Naive thymus-derived CD4-positive, alpha-beta T cell (primary cell): Measurements from ENCODE around the gene ANP32B. TPM values are rescaled to one million over a fixed set of nuclear protein-coding genes. Genes with fewer than 3 reads are reported as not detected.

Experiments
- ATAC-seq: fragments of 150-1000 bp; cut with Tn5 transposase; 2 replicates; pipeline ENCODE4 v1.10.0; 2021; ENCODE audit warnings: mild to moderate bottlenecking, moderate library complexity
- CTCF ChIA-PET: fragments of 350-600 bp; sonication (Branson Sonifier 250); formaldehyde crosslinking; loops from one replicate; lab custom pipeline; 2021; ENCODE audit warnings: antibody characterized with exemption; lab: Charles Lee
- POLR2A ChIA-PET: fragments of 350-600 bp; sonication (Branson Sonifier 250); formaldehyde crosslinking; loops from one replicate; lab custom pipeline; 2021; ENCODE audit warnings: antibody characterized with exemption, inconsistent platforms; lab: Charles Lee
- DNase-seq, 9 donors: peaks; one replicate each; pipeline versions ENCODE4 v3.0.0 to v3.0.0-alpha.2; 2020 to 2022; ENCODE audit warnings: mixed read lengths in 1 of 9
- H3K27ac ChIP-seq: one replicate; pipeline ENCODE4 v1.7.0; 2013; ENCODE audit warnings: mild to moderate bottlenecking, low read depth, low read length, moderate library complexity
- H3K27me3 ChIP-seq, 2 donors: one replicate each; pipeline ENCODE4 v1.7.0; 2013; ENCODE audit warnings: low read length in 2 of 2, mild to moderate bottlenecking in 2 of 2, moderate library complexity in 2 of 2; ENCODE audit not compliant: control insufficient read depth in 2 of 2, insufficient read depth in 2 of 2
- H3K36me3 ChIP-seq, 3 experiments: 1 replicate in 2 of 3; 2 replicates in 1 of 3; pipeline ENCODE4 v1.7.0; 2013; ENCODE audit warnings: low read length in 3 of 3, mild to moderate bottlenecking in 3 of 3, moderate library complexity in 1 of 3; ENCODE audit not compliant: insufficient read depth in 3 of 3, control insufficient read depth in 2 of 3
- H3K4me1 ChIP-seq, 2 donors: one replicate each; pipeline ENCODE4 v1.7.0; 2013; ENCODE audit warnings: low read length in 2 of 2, mild to moderate bottlenecking in 2 of 2, moderate library complexity in 1 of 2; ENCODE audit not compliant: control insufficient read depth in 2 of 2, insufficient read depth in 2 of 2
- H3K4me3 ChIP-seq: 2 replicates; pipeline ENCODE4 v1.7.0; 2013; ENCODE audit warnings: mild to moderate bottlenecking, low read length
- H3K9me3 ChIP-seq, 3 experiments: 1 replicate in 2 of 3; 2 replicates in 1 of 3; pipeline ENCODE4 v1.7.0; 2013; ENCODE audit warnings: low read length in 3 of 3; ENCODE audit not compliant: control insufficient read depth in 2 of 3
- H3K27ac Mint-ChIP-seq, 9 donors: one replicate each; pipeline ENCODE4 v1.8.0; 2020 to 2022; ENCODE audit warnings: mixed read lengths in 9 of 9, mild to moderate bottlenecking in 8 of 9, moderate library complexity in 5 of 9, inconsistent platforms in 2 of 9
- H3K27me3 Mint-ChIP-seq, 5 donors: one replicate each; pipeline ENCODE4 v1.8.0; 2021 to 2022; ENCODE audit warnings: mixed read lengths in 5 of 5, mild to moderate bottlenecking in 1 of 5
- H3K36me3 Mint-ChIP-seq, 5 donors: one replicate each; pipeline ENCODE4 v1.8.0; 2020 to 2022; ENCODE audit warnings: mixed read lengths in 5 of 5, mild to moderate bottlenecking in 3 of 5, inconsistent platforms in 1 of 5
- H3K4me1 Mint-ChIP-seq, 7 donors: one replicate each; pipeline ENCODE4 v1.8.0; 2020 to 2022; ENCODE audit warnings: mixed read lengths in 7 of 7, mild to moderate bottlenecking in 3 of 7, inconsistent platforms in 1 of 7
- H3K4me3 Mint-ChIP-seq, 10 donors: one replicate each; pipeline ENCODE4 v1.8.0; 2020 to 2022; ENCODE audit warnings: mild to moderate bottlenecking in 10 of 10, mixed read lengths in 10 of 10, moderate library complexity in 6 of 10, inconsistent platforms in 2 of 10
- H3K9me3 Mint-ChIP-seq, 11 donors: one replicate each; pipeline ENCODE4 v1.8.0; 2020 to 2022; ENCODE audit warnings: mixed read lengths in 11 of 11, mild to moderate bottlenecking in 4 of 11, inconsistent platforms in 1 of 11, moderate library complexity in 1 of 11
- intact Hi-C, 2 donors: fragments of 100-400 bp; cut with micrococcal nuclease; formaldehyde crosslinking; loops; one replicate each; pipeline ENCODE4 v1.15.1; 2023
- polyA plus RNA-seq, 2 donors: library from polyadenylated mRNA; unstranded; fragments of 300-500 nt; fragmentation: Illumina TruSeq; gene quantifications; one replicate each; pipeline ENCODE4 v1.2.3, GENCODE V29; 2021
- total RNA-seq, 6 experiments: library from RNA in 5 of 6; stranded (reverse) in 5 of 6; gene quantifications; 1 replicate in 5 of 6; 2 replicates in 1 of 6; pipeline ENCODE4 v1.2.3 and lab custom pipeline; 2021 to 2026

The ANP32B gene
- total RNA-seq (100 to 1,000 TPM; 143 to 267 (median 186) TPM), polyA plus RNA-seq (100 to 1,000 TPM; 108 to 123 TPM), total RNA-seq (lab: John Stamatoyannopoulos, UW) (21.9 reads per million, percentile 52 among the genes with 10 or more reads in this experiment)

DNA sequence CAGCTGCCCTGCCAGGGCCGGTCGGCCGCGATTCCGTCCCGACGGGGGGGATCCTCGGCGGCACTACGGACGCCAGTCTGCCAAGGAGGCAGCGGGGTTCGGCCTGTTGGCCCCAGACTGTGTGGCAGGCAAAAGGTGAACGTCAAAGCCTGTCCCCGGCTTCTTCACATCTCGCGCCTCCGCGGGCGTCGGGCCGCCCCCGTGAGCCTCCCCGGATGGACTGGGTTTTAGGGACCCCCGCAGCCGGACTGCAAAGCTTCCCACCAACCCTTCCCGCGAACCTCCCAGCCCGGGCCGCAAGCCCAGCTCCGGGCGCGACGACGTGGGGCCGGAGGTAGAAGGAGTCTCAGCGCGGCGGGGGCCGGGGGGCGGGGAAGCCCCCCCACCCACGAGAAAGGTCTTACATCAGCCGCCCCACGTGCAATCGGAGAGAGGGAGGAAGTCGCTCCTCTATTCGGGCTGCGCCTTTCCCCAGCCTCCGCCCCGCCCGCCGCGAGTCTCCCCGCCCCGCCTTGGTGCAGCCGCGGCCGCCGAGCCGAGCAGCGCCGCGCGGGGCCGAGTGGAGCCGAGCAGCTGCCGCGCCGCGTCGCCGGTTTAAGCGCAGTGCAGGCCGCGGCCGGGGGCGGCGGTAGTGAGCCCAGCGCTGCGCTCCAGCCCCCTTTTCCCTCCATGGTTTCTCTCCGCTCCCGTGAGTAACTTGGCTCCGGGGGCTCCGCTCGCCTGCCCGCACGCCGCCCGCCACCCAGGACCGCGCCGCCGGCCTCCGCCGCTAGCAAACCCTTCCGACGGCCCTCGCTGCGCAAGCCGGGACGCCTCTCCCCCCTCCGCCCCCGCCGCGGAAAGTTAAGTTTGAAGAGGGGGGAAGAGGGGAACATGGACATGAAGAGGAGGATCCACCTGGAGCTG, at the start of gene ANP32B:
ANP32B (plus strand) TSS at position 659 of the 906 bp plus-strand sequence; CDS start at position 874, 215 bp downstream.
- Histone ChIP-seq H3K27ac (peak within 1 kb of the TSS; percentile 98), H3K4me3 (peak within 1 kb of the TSS; percentile 85), H3K9me3 (no peaks in the 10 kb centered on the region), H3K4me1 (peaks cover 30 to 51% of the 10 kb centered on the region in 2 donors), H3K27me3 (no peaks in the 10 kb centered on the region), H3K36me3 (peaks cover 0 to 4% (median 0%) of the 10 kb centered on the region in 3 experiments)
- peak; percentile 94 to 97 (median 96) for DNase-seq
- Mint-ChIP-seq H3K4me1 (peaks cover 48 to 70% (median 63%) of the 10 kb centered on the region in 7 donors), H3K36me3 (peaks cover 0 to 5% (median 0%) of the 10 kb centered on the region in 5 donors), H3K27me3 (no peaks in the 10 kb centered on the region), H3K4me3 (peak within 1 kb of the TSS; percentile 79 to 92 (median 86)), H3K27ac (peak within 1 kb of the TSS; percentile 25 to 94 (median 85)), H3K9me3 (no peaks in the 10 kb centered on the region)
- CTCF ChIA-PET: interaction anchor here (0.6 to 3.8 kb wide), 13 partner anchors 9 to 78 kb away, joined by 3 to 22 read pairs (median 4); partner anchors contain the start of gene TRMO
- POLR2A ChIA-PET: interaction anchor here (0.6 to 7.7 kb wide), 37 partner anchors 10 to 289 kb away, joined by 3 to 159 read pairs (median 4); partner anchors contain the start of genes HEMGN, NANS, TBC1D2 and TRMO
- intact Hi-C loops: loop anchor here (1.0 to 10.0 kb wide), 20 partner anchors 10 to 1842 kb away; partner anchors contain the start of genes TBC1D2 (in 2 of the 2), ANKS6 (in 1 of the 2), CORO2A (in 1 of the 2) and NANS (in 1 of the 2)
- ATAC-seq: peak; percentile 90

DNA sequence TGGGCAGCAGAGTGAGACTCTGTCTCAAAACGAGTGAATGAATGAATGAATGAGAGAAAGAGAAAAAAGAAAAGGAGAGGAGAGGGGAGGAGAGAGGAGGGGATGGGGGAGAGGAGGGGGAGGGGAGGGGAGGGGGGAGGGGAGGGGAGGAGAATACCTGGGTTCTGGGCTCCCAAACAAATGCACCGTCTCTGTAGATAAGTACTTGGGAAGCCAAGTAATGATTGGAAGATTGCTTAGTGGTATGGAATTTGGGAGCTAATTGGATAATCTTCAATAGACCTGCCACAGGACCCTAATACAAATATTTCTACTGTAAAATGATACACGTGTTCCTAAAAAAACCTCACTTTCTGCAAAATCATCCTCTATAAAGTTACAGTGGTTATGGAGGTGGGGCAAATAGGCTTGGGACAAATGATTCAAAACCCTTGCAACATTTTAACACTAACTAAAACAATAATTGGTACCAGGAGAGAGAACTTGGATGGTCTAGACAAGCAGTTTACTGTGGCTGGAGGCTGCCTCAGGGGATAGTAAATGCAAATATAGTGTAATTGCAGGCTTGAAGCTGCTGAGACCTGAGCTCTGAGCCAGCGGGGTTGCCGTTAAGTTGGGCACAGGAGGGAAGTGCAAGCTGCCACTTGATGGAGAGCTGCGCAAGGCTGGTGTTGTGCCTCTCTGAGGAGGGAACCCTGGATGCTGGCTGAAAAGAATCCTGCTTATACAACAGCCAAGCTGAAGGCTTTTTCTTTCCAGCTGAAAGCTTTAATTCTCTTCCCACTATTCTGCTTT, 48.6 kb upstream of the ANP32B start:
- POLR2A ChIA-PET: interaction anchor here (0.6 to 7.8 kb wide), 7 partner anchors 8 to 322 kb away, joined by 3 to 54 read pairs (median 3); partner anchors contain the start of genes ANP32B and TRMO
- peak overlapping the region in 6 of 10 donors; percentile 13 to 58 (median 36) for H3K4me3 Mint-ChIP-seq
- no peak for ATAC-seq

GRCh38 chr9:97935276-97935675, 47.9 kb upstream of the ANP32B start:
- ChIA-PET CTCF (interaction anchor here (0.6 to 2.8 kb wide), 8 partner anchors 9 to 383 kb away, joined by 3 to 11 read pairs (median 3); partner anchors contain the start of gene TRMO), POLR2A (interaction anchor here (0.6 to 7.8 kb wide), 5 partner anchors 9 to 321 kb away, joined by 3 to 54 read pairs (median 4); partner anchors contain the start of genes ANP32B and TRMO)
- Mint-ChIP-seq H3K9me3 (no peaks in the 10 kb centered on the region), H3K4me1 (peaks cover 32 to 92% (median 84%) of the 10 kb centered on the region in 7 donors), H3K36me3 (peaks cover 0 to 3% (median 0%) of the 10 kb centered on the region in 5 donors), H3K4me3 (peak overlapping the region in 4 of 10 donors; percentile 16 to 58 (median 36)), H3K27me3 (no peaks in the 10 kb centered on the region), H3K27ac (peak overlapping the region in 5 of 9 donors; percentile 45 to 82 (median 68))
- Histone ChIP-seq H3K4me1 (peaks cover 35 to 69% of the 10 kb centered on the region in 2 donors), H3K4me3 (no peak overlapping the region), H3K36me3 (no peaks in the 10 kb centered on the region), H3K9me3 (no peaks in the 10 kb centered on the region), H3K27ac (no peak overlapping the region), H3K27me3 (no peaks in the 10 kb centered on the region)
- intact Hi-C loops: no loop called here
- DNase-seq: no peak
- no peak for ATAC-seq

More for the DNA sequence above, 48.6 kb upstream of the ANP32B start:
- Mint-ChIP-seq H3K27me3 (no peaks in the 10 kb centered on the region), H3K9me3 (no peaks in the 10 kb centered on the region), H3K27ac (peak overlapping the region in 6 of 9 donors; percentile 54 to 86 (median 75)), H3K36me3 (peaks cover 0 to 3% (median 0%) of the 10 kb centered on the region in 5 donors), H3K4me1 (peaks cover 39 to 100% (median 91%) of the 10 kb centered on the region in 7 donors)
- no peak for DNase-seq
- H3K4me1 ChIP-seq: peaks cover 38 to 77% of the 10 kb centered on the region in 2 donors
- H3K4me3 ChIP-seq: no peak overlapping the region
- CTCF ChIA-PET: interaction anchor here (0.6 to 2.8 kb wide), 9 partner anchors 8 to 384 kb away, joined by 3 to 11 read pairs (median 3); partner anchors contain the start of gene TRMO
- intact Hi-C loops: no loop called here
- no peaks in the 10 kb centered on the region for H3K36me3 ChIP-seq
- H3K27me3 ChIP-seq: no peaks in the 10 kb centered on the region
- H3K27ac ChIP-seq: no peak overlapping the region
- no peaks in the 10 kb centered on the region for H3K9me3 ChIP-seq

DNA sequence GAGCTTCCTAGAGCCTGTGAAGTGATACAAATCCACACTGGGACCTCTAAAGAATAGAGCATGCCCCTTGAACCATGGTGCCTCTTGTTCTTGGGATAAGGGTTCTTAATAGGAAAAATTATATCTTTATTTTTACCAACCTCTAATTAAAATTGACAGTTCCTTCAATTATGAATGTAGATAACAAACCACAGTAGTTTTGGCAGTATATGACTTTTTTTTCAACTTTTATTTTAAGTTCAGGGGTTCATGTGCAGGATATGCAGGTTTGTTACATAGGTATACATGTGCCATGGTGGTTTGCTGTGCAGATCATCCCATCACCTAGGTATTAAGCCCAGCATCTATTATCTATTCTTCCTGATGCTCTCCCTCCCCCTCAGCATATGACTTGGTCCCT, 46.1 kb upstream of the ANP32B start:
- Histone ChIP-seq H3K4me3 (no peak overlapping the region), H3K27ac (no peak overlapping the region), H3K27me3 (no peaks in the 10 kb centered on the region), H3K36me3 (no peaks in the 10 kb centered on the region), H3K9me3 (no peaks in the 10 kb centered on the region), H3K4me1 (peaks cover 18 to 54% of the 10 kb centered on the region in 2 donors)
- peak overlapping the region in 5 of 9 donors; percentile 21 to 94 (median 87) for H3K27ac Mint-ChIP-seq
- peaks cover 0 to 6% (median 0%) of the 10 kb centered on the region in 5 donors for H3K27me3 Mint-ChIP-seq
- no peak for ATAC-seq
- intact Hi-C loops: no loop called here
- no peaks in the 10 kb centered on the region for H3K9me3 Mint-ChIP-seq
- H3K4me3 Mint-ChIP-seq: peak overlapping the region in 1 of 10 donors; percentile 81
- H3K36me3 Mint-ChIP-seq: no peaks in the 10 kb centered on the region
- CTCF ChIA-PET: interaction anchor here (1.3 to 2.8 kb wide), 4 partner anchors 13 to 17 kb away, joined by 4 to 11 read pairs (median 7); partner anchors contain the start of gene TRMO
- POLR2A ChIA-PET: interaction anchor here (0.9 to 7.8 kb wide), 2 partner anchors 14 to 42 kb away, joined by 3 to 54 read pairs; partner anchors contain the start of gene TRMO
- DNase-seq: no peak
- peaks cover 18 to 75% (median 67%) of the 10 kb centered on the region in 7 donors for H3K4me1 Mint-ChIP-seq

- Histone ChIP-seq H3K27ac (peak within 1 kb of the TSS; percentile 67), H3K4me1 (peaks cover 18 to 48% of the 10 kb centered on the region in 2 donors), H3K4me3 (peak within 1 kb of the TSS; percentile 10), H3K27me3 (no peaks in the 10 kb centered on the region), H3K9me3 (no peaks in the 10 kb centered on the region), H3K36me3 (no peaks in the 10 kb centered on the region)
- Mint-ChIP-seq H3K4me1 (peaks cover 18 to 63% (median 58%) of the 10 kb centered on the region in 7 donors), H3K36me3 (no peaks in the 10 kb centered on the region), H3K27me3 (peaks cover 0 to 13% (median 0%) of the 10 kb centered on the region in 5 donors), H3K4me3 (peak within 1 kb of the TSS; percentile 40 to 81 (median 62)), H3K27ac (peak within 1 kb of the TSS; percentile 82 to 94 (median 90)), H3K9me3 (no peaks in the 10 kb centered on the region)
- peak in 7 of 9 donors; percentile 38 to 74 (median 67) for DNase-seq
- CTCF ChIA-PET: interaction anchor here (0.6 to 1.7 kb wide), 5 partner anchors 9 to 22 kb away, joined by 3 to 9 read pairs (median 4); partner anchors contain the start of gene TRMO
- POLR2A ChIA-PET: interaction anchor here (0.7 to 7.8 kb wide), 5 partner anchors 13 to 67 kb away, joined by 3 to 54 read pairs (median 5); partner anchors contain the start of genes ANP32B and TRMO
- peak; percentile 97 for ATAC-seq
- intact Hi-C loops: loop anchor here in 1 of 2 donors (1.0 kb wide), 2 partner anchors 15 to 16 kb away; no protein-coding TSS in a partner anchor
Observed at GRCh38 chr9:97938081-97938644, 45.0 kb upstream of the ANP32B start, which contains the start of gene HEMGN. Gene HEMGN (minus strand): TSS chr9:97938172. CDS start chr9:97938136, 36 bp downstream.
